Uterus (tissue), 4 donors: ENCODE results near the gene CDH4. TPM values are rescaled to one million over a fixed set of nuclear protein-coding genes. Genes with fewer than 3 reads are reported as not detected.

Source experiments
- DNase-seq, 2 donors: peaks; one replicate each; pipeline ENCODE4 v3.0.0-alpha.2; 2019 to 2020
- H3K27ac ChIP-seq, 2 donors: fragments of 200-600 bp; sonication (generic); 1 replicate in 1 of 2; 2 replicates in 1 of 2; pipeline ENCODE4 v1.5.1; 2016 to 2018
- H3K27me3 ChIP-seq, 2 donors: fragments of 200-600 bp; sonication (generic); one replicate each; pipeline ENCODE4 v1.5.1; 2018 to 2019; ENCODE audit warnings: control low read depth in 1 of 2
- H3K36me3 ChIP-seq, 2 donors: fragments of 200-600 bp; sonication (generic); one replicate each; pipeline ENCODE4 v1.5.1; 2019; ENCODE audit warnings: control low read depth in 1 of 2
- H3K4me1 ChIP-seq, 2 donors: fragments of 200-600 bp; sonication (generic); one replicate each; pipeline ENCODE4 v1.5.1; 2018 to 2019; ENCODE audit warnings: control low read depth in 1 of 2
- H3K4me3 ChIP-seq, 2 donors: fragments of 200-600 bp; sonication (generic); 1 replicate in 1 of 2; 2 replicates in 1 of 2; pipeline ENCODE4 v1.5.1; 2018 to 2019; ENCODE audit warnings: mild to moderate bottlenecking in 1 of 2
- H3K9me3 ChIP-seq, 2 donors: fragments of 200-600 bp; sonication (generic); one replicate each; pipeline ENCODE4 v1.5.1; 2019; ENCODE audit warnings: control low read depth in 1 of 2
- POLR2A ChIP-seq, 2 donors: fragments of 450-650 bp; IDR thresholded peaks; one replicate each; pipeline ENCODE4 v1.6.1; 2016; ENCODE audit warnings: antibody characterized with exemption in 2 of 2, mild to moderate bottlenecking in 1 of 2, moderate library complexity in 1 of 2
- intact Hi-C: fragments of 100-400 bp; cut with DNase I; formaldehyde crosslinking; loops from one replicate; pipeline ENCODE4 v1.15.1; 2023; ENCODE audit warnings: low total_unique reads
- total RNA-seq, 4 donors: library from RNA; depleted of rRNA in 3 of 4; stranded (reverse); fragments of >200 nt in 3 of 4; gene quantifications; one replicate each; pipeline versions ENCODE4 v1.1.0 to v1.2.4, GENCODE V29; 2014 to 2023
- TF ChIP-seq, protein P1 (sequence below), 4 experiments: fragments of 200-600 bp in 2 of 4; fragments of 450-650 bp in 2 of 4; sonication (generic) in 2 of 4; IDR thresholded peaks; one replicate each; pipeline ENCODE4 v1.5.1; 2016 to 2019; ENCODE audit warnings: antibody characterized with exemption in 4 of 4, mild to moderate bottlenecking in 2 of 4, moderate library complexity in 1 of 4
- donor health status: DM: yes; HTN: yes; CAD: no.

The CDH4 gene
- total RNA-seq, 4 donors from 2014 or later = under 0.01 to 0.55 TPM; not detected in 2

DNA sequence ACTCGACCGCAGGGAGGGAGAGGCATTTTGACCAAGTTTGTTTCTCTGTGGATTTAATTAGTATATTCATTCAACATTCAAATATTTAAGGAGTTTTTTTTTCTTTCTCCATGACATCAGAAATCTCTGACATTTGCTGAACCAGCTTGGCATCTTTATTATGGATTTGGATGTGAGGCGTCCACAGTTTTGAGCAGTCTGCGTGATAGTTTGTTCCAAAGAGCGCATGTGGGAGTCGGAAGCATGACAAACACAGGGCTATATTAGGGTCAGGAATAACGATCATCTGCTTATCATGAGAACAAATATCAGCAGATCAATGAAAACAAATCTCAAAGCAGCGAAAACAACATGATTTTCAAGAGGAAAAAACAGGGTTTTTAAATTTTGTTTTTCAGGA is 373.2 kb downstream of the CDH4 start:
- TF ChIP-seq, protein P1, sequence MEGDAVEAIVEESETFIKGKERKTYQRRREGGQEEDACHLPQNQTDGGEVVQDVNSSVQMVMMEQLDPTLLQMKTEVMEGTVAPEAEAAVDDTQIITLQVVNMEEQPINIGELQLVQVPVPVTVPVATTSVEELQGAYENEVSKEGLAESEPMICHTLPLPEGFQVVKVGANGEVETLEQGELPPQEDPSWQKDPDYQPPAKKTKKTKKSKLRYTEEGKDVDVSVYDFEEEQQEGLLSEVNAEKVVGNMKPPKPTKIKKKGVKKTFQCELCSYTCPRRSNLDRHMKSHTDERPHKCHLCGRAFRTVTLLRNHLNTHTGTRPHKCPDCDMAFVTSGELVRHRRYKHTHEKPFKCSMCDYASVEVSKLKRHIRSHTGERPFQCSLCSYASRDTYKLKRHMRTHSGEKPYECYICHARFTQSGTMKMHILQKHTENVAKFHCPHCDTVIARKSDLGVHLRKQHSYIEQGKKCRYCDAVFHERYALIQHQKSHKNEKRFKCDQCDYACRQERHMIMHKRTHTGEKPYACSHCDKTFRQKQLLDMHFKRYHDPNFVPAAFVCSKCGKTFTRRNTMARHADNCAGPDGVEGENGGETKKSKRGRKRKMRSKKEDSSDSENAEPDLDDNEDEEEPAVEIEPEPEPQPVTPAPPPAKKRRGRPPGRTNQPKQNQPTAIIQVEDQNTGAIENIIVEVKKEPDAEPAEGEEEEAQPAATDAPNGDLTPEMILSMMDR (IDR thresholded peaks at IDR 0.05) = no peak
- no peak for TF ChIP-seq POLR2A (IDR thresholded peaks at IDR 0.05)
- no peaks in the 10 kb centered on the region for H3K4me1 ChIP-seq
- no peaks in the 10 kb centered on the region for H3K36me3 ChIP-seq
- no peak for DNase-seq
- no peak overlapping the region for H3K4me3 ChIP-seq
- H3K27me3 ChIP-seq = no peaks in the 10 kb centered on the region
- intact Hi-C loops = no loop called here
- no peak overlapping the region for H3K27ac ChIP-seq
- no peaks in the 10 kb centered on the region for H3K9me3 ChIP-seq

DNA sequence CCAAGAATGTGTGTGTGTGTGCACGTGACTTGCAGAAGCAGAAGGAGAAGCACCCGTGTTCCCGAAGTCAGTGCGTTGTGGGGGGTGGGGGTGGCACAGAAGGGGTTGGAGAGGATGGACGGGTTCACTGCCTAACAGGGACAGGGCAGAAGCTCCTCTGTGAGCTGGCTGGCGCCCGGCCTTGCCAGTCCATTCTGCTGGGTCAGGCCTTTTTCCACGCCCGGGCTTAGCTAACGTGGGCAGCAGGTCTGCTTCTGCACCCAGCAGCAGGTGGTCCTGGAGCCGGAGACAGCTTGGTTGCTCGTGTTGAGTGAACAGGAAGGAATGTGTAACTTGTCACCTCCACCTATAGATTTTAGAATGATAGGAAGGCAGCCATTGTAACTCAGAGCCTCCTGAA is 374.4 kb downstream of the CDH4 start:
- intact Hi-C loops = no loop called here
- H3K4me3 ChIP-seq = no peak overlapping the region
- no peak overlapping the region for H3K27ac ChIP-seq
- no peak for DNase-seq
- no peaks in the 10 kb centered on the region for H3K9me3 ChIP-seq
- no peaks in the 10 kb centered on the region for H3K27me3 ChIP-seq
- no peak for TF ChIP-seq POLR2A (IDR thresholded peaks at IDR 0.05)
- TF ChIP-seq, protein P1 (IDR thresholded peaks at IDR 0.05) = no peak
- H3K36me3 ChIP-seq = no peaks in the 10 kb centered on the region
- no peaks in the 10 kb centered on the region for H3K4me1 ChIP-seq

DNA sequence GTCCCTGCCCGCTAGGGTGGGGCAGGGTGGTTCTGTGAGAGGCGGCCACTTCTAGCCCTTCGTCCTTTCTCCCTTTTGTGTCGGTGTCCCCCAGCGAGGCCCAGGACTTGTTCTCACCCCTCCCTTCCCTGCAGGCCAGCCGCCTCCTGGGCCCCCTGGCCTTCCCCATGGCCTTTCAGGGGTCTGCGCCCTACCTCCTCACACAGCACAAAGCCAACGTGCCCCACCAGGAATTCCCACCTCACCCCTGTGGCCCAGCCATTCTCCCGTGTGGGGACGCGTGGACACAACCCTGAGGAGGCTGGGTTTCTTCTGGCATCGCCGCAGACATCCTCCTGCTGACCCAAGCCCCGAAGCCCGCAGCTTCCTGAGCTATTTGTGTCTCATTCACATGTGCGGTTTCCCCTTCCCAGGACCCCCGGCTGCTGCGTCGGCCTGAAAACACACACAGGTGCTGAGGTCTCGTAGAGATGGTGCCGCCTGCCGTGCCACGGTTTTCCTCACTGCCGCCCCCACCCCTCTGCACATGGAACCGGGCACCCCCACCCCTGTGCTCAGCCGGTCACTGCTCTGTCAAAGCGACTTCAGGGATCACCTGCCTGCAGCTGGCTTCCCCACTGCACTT is 375.8 kb downstream of the CDH4 start:
- intact Hi-C loops = no loop called here
- H3K9me3 ChIP-seq = no peaks in the 10 kb centered on the region
- no peaks in the 10 kb centered on the region for H3K36me3 ChIP-seq
- H3K4me3 ChIP-seq = no peak overlapping the region
- H3K27me3 ChIP-seq = no peaks in the 10 kb centered on the region
- DNase-seq = no peak
- TF ChIP-seq, protein P1 (IDR thresholded peaks at IDR 0.05) = no peak
- TF ChIP-seq POLR2A (IDR thresholded peaks at IDR 0.05) = no peak
- no peak overlapping the region for H3K27ac ChIP-seq
- no peaks in the 10 kb centered on the region for H3K4me1 ChIP-seq

DNA sequence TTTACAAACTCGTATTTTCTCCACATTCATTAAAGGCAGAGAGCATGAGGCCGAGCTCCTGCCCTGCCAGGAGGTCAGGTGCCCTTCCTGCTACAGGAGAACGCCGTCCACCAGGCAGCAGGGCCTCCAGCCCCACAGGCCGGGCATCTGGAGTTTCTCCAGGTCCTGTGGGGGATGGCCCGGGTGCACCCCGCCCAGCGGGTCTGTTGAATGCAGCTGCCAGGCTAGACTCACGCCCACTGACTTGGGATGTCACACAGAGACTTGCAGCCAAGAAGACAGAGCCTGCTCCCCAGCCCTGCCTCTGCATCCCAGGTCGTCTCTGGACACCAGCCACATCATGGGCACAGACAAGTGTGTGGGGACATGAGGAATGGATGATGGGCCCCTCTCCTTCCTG is 376.4 kb downstream of the CDH4 start:
- Histone ChIP-seq H3K9me3 (no peaks in the 10 kb centered on the region), H3K4me1 (no peaks in the 10 kb centered on the region), H3K4me3 (no peak overlapping the region), H3K27ac (no peak overlapping the region), H3K36me3 (no peaks in the 10 kb centered on the region), H3K27me3 (no peaks in the 10 kb centered on the region)
- no peak for DNase-seq
- TF ChIP-seq, protein P1 (IDR thresholded peaks at IDR 0.05) = no peak
- no peak for TF ChIP-seq POLR2A (IDR thresholded peaks at IDR 0.05)
- intact Hi-C loops = no loop called here

DNA sequence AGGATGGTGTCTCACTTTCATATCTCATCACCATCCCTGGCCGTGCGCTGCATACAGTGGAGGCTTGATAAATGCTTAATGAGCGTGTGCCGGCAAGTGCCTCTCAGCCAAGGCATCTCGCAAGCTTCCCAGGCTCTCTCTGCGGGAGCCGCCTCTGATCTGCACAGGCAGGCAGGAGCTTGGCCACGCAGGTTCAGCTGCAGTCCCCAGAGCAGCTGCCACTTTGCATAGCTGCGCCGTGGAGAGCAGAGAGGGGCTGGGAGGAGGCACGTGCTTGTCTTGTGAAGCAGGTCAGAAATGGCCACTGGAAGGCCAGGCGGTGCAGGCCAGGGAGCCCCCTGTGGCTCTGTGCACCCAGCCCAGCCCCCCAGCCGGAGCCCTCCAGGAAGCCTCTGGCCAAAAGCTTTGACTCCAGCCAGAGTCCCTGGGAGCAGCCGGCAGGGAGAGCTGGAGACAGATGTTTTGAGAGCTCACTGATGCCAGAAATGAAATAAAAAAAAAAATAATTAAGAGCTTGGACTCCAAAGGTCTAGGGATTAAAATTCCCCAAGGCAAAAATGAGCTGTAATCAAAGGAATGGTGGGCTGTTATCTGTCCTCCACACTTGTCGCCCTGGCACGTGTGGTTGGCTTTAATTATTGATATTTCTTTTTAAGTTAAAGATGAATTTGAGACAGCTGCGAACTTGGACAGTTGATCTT is 377.0 kb downstream of the CDH4 start:
- DNase-seq = no peak
- TF ChIP-seq POLR2A (IDR thresholded peaks at IDR 0.05) = no peak
- TF ChIP-seq, protein P1 (IDR thresholded peaks at IDR 0.05) = no peak
- Histone ChIP-seq H3K36me3 (no peaks in the 10 kb centered on the region), H3K27me3 (no peaks in the 10 kb centered on the region), H3K27ac (no peak overlapping the region), H3K9me3 (no peaks in the 10 kb centered on the region), H3K4me3 (no peak overlapping the region), H3K4me1 (no peaks in the 10 kb centered on the region)
- intact Hi-C loops = no loop called here
